Muscle of leg (tissue), 11 donors: ENCODE data around the gene ADAMTSL5. TPM values are rescaled to one million over a fixed set of nuclear protein-coding genes. Genes with fewer than 3 reads are reported as not detected.

ENCODE experiments used
- DNase-seq: peaks from one replicate; pipeline ENCODE4 v3.0.0; 2013
- H3K27ac ChIP-seq: one replicate; pipeline ENCODE4 v1.5.1; 2013; ENCODE audit warnings: mild to moderate bottlenecking, low read length, control low read depth
- H3K27me3 ChIP-seq: one replicate; pipeline ENCODE4 v1.6.1; 2013; ENCODE audit warnings: low read length; ENCODE audit not compliant: control insufficient read depth, insufficient read depth
- H3K36me3 ChIP-seq: one replicate; pipeline ENCODE4 v1.6.1; 2013; ENCODE audit warnings: low read length; ENCODE audit not compliant: control insufficient read depth, insufficient read depth
- H3K4me1 ChIP-seq: one replicate; pipeline ENCODE4 v1.6.1; 2013; ENCODE audit warnings: low read length; ENCODE audit not compliant: control insufficient read depth, insufficient read depth
- H3K4me3 ChIP-seq: one replicate; pipeline ENCODE4 v1.5.1; 2013; ENCODE audit warnings: low read length, control low read depth
- H3K9me3 ChIP-seq: replicated peaks from 2 replicates; pipeline ENCODE4 v1.6.1; 2013; ENCODE audit warnings: low read depth, low read length; ENCODE audit not compliant: control insufficient read depth
- WGBS: methylation state at CpG from one replicate; pipeline ENCODE4 v1.1.5; 2013; ENCODE audit warnings: missing lambda C conversion rate; ENCODE audit not compliant: insufficient coverage; 5-methylcytosine and 5-hydroxymethylcytosine counted together
- polyA plus RNA-seq, 8 donors: library from polyadenylated mRNA; unstranded; fragments of 120-200 nt; gene quantifications; one replicate each; pipeline versions ENCODE4 v1.2.1 to v1.2.3, GENCODE V29; 2013; ENCODE audit warnings: inconsistent platforms in 1 of 8, low replicate concordance in 1 of 8; ENCODE audit not compliant: insufficient read length in 8 of 8, insufficient read depth in 1 of 8
- total RNA-seq: library from RNA; stranded (reverse); fragments of 120-200 nt; gene quantifications from one replicate; pipeline ENCODE4 v1.2.4, GENCODE V29; 2013

The ADAMTSL5 gene
- total and polyA plus RNA-seq, 9 donors: 4.8 to 17.4 (median 10.1) TPM

- DNase-seq: no peak
Observed at GRCh38 chr19:1455336-1456120, 57.3 kb downstream of the ADAMTSL5 start.

More at GRCh38 chr19:1455336-1456120, 57.3 kb downstream of the ADAMTSL5 start:
- Histone ChIP-seq H3K36me3 (peaks cover 4% of the 10 kb centered on the region), H3K4me1 (peaks cover 28% of the 10 kb centered on the region), H3K9me3 (no peaks in the 10 kb centered on the region), H3K27ac (no peak overlapping the region), H3K4me3 (no peak overlapping the region), H3K27me3 (peaks cover 87% of the 10 kb centered on the region)
- WGBS: 3% methylated on average over 41 of the region's 42 CpGs

Other genes with a start within 250 kb of the ADAMTSL5 start
- 402 TPM for gene CIRBP, start 243.7 kb downstream of the ADAMTSL5 start, total RNA-seq
- gene CIRBP, start 243.7 kb downstream of the ADAMTSL5 start, polyA plus RNA-seq: 100 to 1,000 TPM; 505 to 613 (median 556) TPM
- gene FAM174C, start 237.5 kb downstream of the ADAMTSL5 start, total RNA-seq: 14.0 TPM
- gene FAM174C, start 237.5 kb downstream of the ADAMTSL5 start, polyA plus RNA-seq: 10 to 100 TPM; 11.6 to 17.8 (median 15.1) TPM
- gene EFNA2, start 227.1 kb downstream of the ADAMTSL5 start, total RNA-seq: 1.1 TPM
- gene EFNA2, start 227.1 kb downstream of the ADAMTSL5 start, polyA plus RNA-seq: 1 to 10 TPM in 7 of 8 donors, under 1 TPM in 1; 0.42 to 4.5 (median 2.5) TPM
- gene NDUFS7, start 129.1 kb downstream of the ADAMTSL5 start, total RNA-seq: 73.5 TPM
- gene NDUFS7, start 129.1 kb downstream of the ADAMTSL5 start, polyA plus RNA-seq: 100 to 1,000 TPM in 1 of 8 donors, 10 to 100 TPM in 7; 67.7 to 106 (median 89.7) TPM
- gene GAMT, start 111.5 kb downstream of the ADAMTSL5 start, total RNA-seq: 115 TPM
- 100 to 1,000 TPM; 149 to 232 (median 209) TPM for gene GAMT, start 111.5 kb downstream of the ADAMTSL5 start, polyA plus RNA-seq
- gene DAZAP1, start 105.4 kb downstream of the ADAMTSL5 start, total RNA-seq: 41.0 TPM
- 10 to 100 TPM; 61.0 to 80.2 (median 69.6) TPM for gene DAZAP1, start 105.4 kb downstream of the ADAMTSL5 start, polyA plus RNA-seq
- 973 TPM for gene RPS15, start 74.6 kb downstream of the ADAMTSL5 start, total RNA-seq
- 1,000 to 10,000 TPM; 1,073 to 1,562 (median 1,234) TPM for gene RPS15, start 74.6 kb downstream of the ADAMTSL5 start, polyA plus RNA-seq
- 0.40 TPM for gene APC2, start 62.9 kb downstream of the ADAMTSL5 start, total RNA-seq
- 1 to 10 TPM in 6 of 8 donors, under 1 TPM in 2; 0.87 to 1.3 (median 1.1) TPM for gene APC2, start 62.9 kb downstream of the ADAMTSL5 start, polyA plus RNA-seq
- gene C19orf25, start 33.8 kb downstream of the ADAMTSL5 start, total RNA-seq: 21.2 TPM
- gene C19orf25, start 33.8 kb downstream of the ADAMTSL5 start, polyA plus RNA-seq: 10 to 100 TPM; 17.5 to 23.9 (median 20.5) TPM
- gene PCSK4, start 22.7 kb downstream of the ADAMTSL5 start, total RNA-seq: 0.84 TPM
- 1 to 10 TPM in 4 of 8 donors, under 1 TPM in 4; 0.76 to 3.1 (median 1.2) TPM for gene PCSK4, start 22.7 kb downstream of the ADAMTSL5 start, polyA plus RNA-seq
- 0.58 TPM for gene REEP6, start 21.8 kb downstream of the ADAMTSL5 start, total RNA-seq
- gene REEP6, start 21.8 kb downstream of the ADAMTSL5 start, polyA plus RNA-seq: 10 to 100 TPM in 1 of 8 donors, 1 to 10 TPM in 7; 1.5 to 11.9 (median 2.0) TPM
- 0.13 TPM for gene PLK5, start 11.1 kb upstream of the ADAMTSL5 start, total RNA-seq
- gene PLK5, start 11.1 kb upstream of the ADAMTSL5 start, polyA plus RNA-seq: 1 to 10 TPM in 1 of 8 donors, under 1 TPM in 7; 0.08 to 1.9 (median 0.31) TPM
- gene MEX3D, start 55.3 kb upstream of the ADAMTSL5 start, total RNA-seq: 30.1 TPM
- 10 to 100 TPM; 23.8 to 40.3 (median 31.9) TPM for gene MEX3D, start 55.3 kb upstream of the ADAMTSL5 start, polyA plus RNA-seq
- gene MBD3, start 79.8 kb upstream of the ADAMTSL5 start, total RNA-seq: 58.6 TPM
- gene MBD3, start 79.8 kb upstream of the ADAMTSL5 start, polyA plus RNA-seq: 10 to 100 TPM; 57.2 to 73.5 (median 70.5) TPM
- 211 TPM for gene UQCR11, start 92.4 kb upstream of the ADAMTSL5 start, total RNA-seq
- 100 to 1,000 TPM in 7 of 8 donors, 10 to 100 TPM in 1; 95.4 to 159 (median 126) TPM for gene UQCR11, start 92.4 kb upstream of the ADAMTSL5 start, polyA plus RNA-seq
- 73.5 TPM for gene TCF3, start 139.6 kb upstream of the ADAMTSL5 start, total RNA-seq
- gene TCF3, start 139.6 kb upstream of the ADAMTSL5 start, polyA plus RNA-seq: 100 to 1,000 TPM; 111 to 153 (median 127) TPM
- not detected for gene ONECUT3, start 240.5 kb upstream of the ADAMTSL5 start, total RNA-seq
- gene ONECUT3, start 240.5 kb upstream of the ADAMTSL5 start, polyA plus RNA-seq: under 1 TPM in 6 of 8 donors, not detected in 2; 0.01 to 0.05 (median 0.03) TPM